Retinal pigment epithelial cell (primary cell): ENCODE results near the gene TMEM163.

Experiments
- DNase-seq: peaks from one replicate; pipeline ENCODE4 v3.0.0-alpha.2; 2010; ENCODE audit warnings: low read depth
- H3K4me3 ChIP-seq: 2 replicates; pipeline ENCODE4 v1.5.1; 2011; ENCODE audit warnings: mild to moderate bottlenecking, low read length, control low read depth, moderate library complexity
- CTCF ChIP-seq: conservative IDR thresholded peaks from 2 replicates; pipeline ENCODE4 v1.5.1; 2011; ENCODE audit warnings: low read depth, low read length, control low read depth, inconsistent platforms

Gene TMEM163

GRCh38 chr2:134454426-134454825, 264.4 kb downstream of the TMEM163 start:
- no peak overlapping the region for H3K4me3 ChIP-seq
- DNase-seq: no peak
- TF ChIP-seq CTCF: no peak

- no peak for TF ChIP-seq CTCF
- H3K4me3 ChIP-seq: no peak overlapping the region
- no peak for DNase-seq
Measured at GRCh38 chr2:134453973-134454372, 264.8 kb downstream of the TMEM163 start.

- H3K4me3 ChIP-seq: no peak overlapping the region
- no peak for TF ChIP-seq CTCF
- DNase-seq: no peak
Measured at GRCh38 chr2:134453476-134453875, 265.3 kb downstream of the TMEM163 start.

- TF ChIP-seq CTCF: no peak
- no peak for DNase-seq
- H3K4me3 ChIP-seq: no peak overlapping the region
Measured at GRCh38 chr2:134452042-134452733, 266.6 kb downstream of the TMEM163 start.

GRCh38 chr2:134451347-134451630, 267.5 kb downstream of the TMEM163 start:
- TF ChIP-seq CTCF: no peak
- no peak overlapping the region for H3K4me3 ChIP-seq
- no peak for DNase-seq

- DNase-seq: no peak
- no peak overlapping the region for H3K4me3 ChIP-seq
- TF ChIP-seq CTCF: no peak
Measured at GRCh38 chr2:134449751-134450513, 268.9 kb downstream of the TMEM163 start.

- TF ChIP-seq CTCF: no peak
Measured at GRCh38 chr2:134449157-134449556, 269.6 kb downstream of the TMEM163 start.

More at GRCh38 chr2:134449157-134449556, 269.6 kb downstream of the TMEM163 start:
- DNase-seq: no peak
- H3K4me3 ChIP-seq: no peak overlapping the region
